ENCODE results near the gene NKAIN4.

The NKAIN4 gene

GRCh38 chr20:63288581-63289251 lies 34.5 kb upstream of the NKAIN4 start:
- DNase-seq (ENCODE audit: low read depth), result no peak

DNA sequence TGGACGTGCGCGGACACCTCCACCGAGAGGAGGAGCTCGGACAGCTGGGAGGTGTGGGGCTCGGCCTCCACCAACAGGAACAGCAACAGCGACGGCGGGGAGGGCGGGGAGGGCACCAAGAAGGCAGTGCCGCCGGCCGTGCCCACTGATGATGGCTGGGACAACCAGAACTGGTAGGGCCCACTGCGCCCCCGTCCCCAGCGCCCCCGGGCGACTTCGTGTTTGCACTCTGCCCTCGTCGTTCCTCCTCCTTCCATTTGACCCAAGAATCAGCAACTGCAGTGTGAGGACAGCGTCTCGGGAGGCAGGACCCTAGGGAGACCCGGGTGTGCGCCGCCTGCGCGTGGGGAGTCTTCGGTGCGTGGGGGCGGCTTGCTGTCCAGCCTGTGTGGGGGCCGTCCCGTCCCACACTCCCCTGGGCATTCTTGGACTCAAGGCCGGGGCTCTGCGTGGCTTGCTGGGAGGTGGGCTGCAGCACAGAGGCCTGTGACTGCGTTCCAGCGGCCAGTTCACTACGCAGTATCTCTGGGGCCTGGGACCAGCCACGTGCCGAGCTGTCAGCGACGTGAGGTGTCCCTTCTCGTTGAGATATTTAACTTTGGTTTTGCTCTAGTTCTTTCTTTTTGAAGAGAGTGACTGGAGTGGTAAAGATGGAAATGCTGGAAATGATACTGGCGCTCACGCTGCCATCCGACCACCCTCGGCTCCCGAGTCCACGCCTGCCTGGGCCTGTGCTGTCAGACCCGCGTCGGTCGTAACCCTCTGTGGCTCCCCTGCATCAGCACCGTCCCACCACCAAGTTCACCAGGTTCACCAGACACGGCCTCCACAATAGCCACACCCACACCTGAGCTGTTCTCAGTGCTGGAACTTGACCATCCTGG lies 33.7 kb upstream of the NKAIN4 start:
- no peak for DNase-seq (ENCODE audit: low read depth)

- no peak for DNase-seq (ENCODE audit: low read depth)
Observed at GRCh38 chr20:63286781-63287696, 32.8 kb upstream of the NKAIN4 start.

- DNase-seq (ENCODE audit: low read depth), result no peak
Observed at GRCh38 chr20:63285636-63286615, 31.7 kb upstream of the NKAIN4 start.

DNA sequence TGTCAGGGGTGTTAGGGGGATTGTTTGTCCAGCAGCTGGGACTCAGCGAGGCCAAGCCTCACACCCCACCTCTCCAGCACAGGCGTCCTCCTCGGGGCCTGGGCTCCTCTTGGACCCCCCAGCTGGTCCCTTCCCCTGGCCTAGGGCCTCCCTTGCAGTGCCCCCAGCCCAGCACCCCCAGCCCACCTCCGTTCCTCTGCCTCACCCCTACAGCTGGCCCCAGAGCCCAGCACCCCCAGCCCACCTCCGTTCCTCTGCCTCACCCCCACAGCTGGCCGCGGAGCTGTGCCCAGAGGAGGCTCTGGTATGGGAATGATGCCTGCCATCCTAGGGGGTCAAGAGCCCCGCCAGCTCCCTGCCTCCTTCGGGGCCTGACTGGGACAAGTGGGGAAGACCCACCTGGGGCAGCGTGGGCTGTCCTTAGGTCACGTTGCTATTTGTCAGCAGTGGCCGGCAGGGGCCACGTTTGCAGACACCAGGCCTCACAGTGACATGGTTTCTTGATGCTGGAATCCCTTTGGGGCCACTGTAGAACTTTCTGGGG lies 30.8 kb upstream of the NKAIN4 start:
- DNase-seq (ENCODE audit: low read depth), result no peak

DNA sequence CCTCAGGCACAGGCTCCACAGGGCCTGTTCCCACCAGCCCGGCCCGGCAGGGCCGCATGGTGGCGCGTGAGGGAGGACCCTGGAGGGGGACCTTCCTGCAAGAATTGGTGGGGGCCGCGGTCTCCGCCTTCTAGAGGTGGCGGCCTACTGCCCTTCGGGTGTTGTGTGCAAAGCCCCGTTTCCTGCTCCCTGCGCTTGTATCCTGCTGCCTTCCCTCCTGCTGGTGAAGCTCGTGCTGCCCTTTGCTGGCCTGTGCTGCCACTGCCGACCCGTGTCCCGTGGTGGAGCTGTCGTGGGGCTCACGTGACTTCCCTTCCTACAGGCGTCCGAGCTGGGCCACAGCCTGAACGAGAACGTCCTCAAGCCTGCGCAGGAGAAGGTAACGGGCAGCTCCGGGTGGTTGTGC lies 30.3 kb upstream of the NKAIN4 start:
- no peak for DNase-seq (ENCODE audit: low read depth)

GRCh38 chr20:63284083-63284440 lies 29.8 kb upstream of the NKAIN4 start:
- no peak for DNase-seq (ENCODE audit: low read depth)

- DNase-seq (ENCODE audit: low read depth), result no peak
Observed at GRCh38 chr20:63283397-63284082, 29.3 kb upstream of the NKAIN4 start.

DNA sequence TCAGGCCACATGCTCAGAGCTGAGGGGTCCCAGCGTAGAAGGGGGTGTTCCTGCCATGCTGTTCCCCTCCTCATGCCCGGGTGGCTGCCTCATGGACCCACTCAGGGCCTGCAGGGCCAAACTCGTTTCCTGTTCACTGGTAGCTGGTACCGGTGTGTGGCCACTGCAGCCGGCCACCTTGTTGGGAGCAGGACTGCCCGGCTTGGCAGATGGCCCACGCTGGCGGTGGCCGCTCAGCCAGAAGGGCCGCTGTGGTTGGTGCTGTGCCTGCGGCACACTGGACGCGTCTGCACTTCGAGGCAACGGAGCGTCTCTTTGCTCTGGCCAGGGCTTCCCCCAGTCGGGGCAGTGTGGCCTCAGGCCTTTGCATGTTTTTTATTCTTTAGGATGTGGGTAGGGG lies 28.7 kb upstream of the NKAIN4 start:
- no peak for DNase-seq (ENCODE audit: low read depth)

DNA sequence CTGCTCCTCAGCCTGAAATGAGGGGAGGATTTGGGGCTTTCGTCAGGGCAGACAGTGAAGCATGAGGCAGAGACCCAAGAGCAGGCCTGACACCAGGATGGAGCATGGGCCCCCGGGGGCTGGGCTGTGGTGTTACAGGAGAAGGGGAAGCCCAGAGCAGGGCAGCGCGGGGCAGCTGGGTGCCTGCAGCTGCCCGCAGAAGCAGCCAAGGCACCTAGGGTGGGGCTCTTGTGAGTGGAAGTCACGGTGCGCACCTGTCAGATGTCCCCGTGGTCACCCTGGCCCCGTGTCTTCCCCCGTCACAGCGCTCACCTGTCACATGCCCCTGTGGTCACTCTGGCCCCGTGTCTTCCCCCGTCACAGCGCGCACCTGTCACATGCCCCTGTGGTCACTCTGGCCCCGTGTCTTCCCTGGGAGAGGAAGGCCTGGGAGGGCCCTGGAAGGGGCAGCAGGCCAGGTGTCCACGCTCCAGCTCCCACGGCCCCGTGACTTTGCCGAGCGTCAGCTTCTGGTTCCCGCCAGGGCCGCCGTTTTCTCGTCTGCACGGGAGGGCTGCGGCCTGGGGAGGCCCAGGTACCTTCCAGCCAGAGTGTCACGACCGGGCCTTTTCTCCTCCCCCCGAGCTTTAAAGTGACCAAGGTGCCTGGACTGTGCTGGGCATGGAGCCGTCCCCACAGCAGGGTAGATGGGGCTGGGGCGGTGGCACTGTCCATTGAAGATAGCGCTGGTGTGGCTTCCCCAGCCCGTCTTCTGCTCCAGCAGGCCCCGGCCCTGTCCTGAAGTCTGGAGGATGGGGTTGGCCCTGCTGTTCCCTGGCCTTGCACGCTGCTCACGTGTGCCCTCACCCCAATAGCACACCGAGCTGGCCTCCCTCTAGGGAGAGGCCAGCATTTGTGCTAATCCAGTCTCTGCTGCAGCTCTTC lies 27.7 kb upstream of the NKAIN4 start:
- no peak for DNase-seq (ENCODE audit: low read depth)

GRCh38 chr20:63280929-63281545 lies 26.8 kb upstream of the NKAIN4 start:
- no peak for DNase-seq (ENCODE audit: low read depth)

DNA sequence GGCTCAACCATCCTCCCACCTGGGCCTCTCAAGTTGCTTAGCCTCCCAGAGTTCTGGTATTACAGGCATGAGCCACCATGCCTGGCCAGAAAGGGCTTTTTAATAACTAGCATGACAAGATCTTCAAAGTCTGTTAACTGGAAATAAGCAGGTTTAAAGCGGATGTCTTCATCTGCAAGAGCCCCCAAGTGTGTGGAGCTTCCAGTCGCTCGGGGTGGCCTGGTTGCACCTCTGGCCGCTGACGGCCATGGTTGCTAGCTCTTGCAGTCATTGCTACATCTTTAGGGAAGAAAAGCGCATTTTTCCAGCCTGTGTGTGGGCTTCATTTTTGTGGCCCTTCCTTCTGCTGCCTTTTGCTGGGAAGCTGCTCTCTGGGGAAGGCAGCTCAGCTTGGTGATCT lies 26.1 kb upstream of the NKAIN4 start:
- DNase-seq (ENCODE audit: low read depth), result no peak

DNA sequence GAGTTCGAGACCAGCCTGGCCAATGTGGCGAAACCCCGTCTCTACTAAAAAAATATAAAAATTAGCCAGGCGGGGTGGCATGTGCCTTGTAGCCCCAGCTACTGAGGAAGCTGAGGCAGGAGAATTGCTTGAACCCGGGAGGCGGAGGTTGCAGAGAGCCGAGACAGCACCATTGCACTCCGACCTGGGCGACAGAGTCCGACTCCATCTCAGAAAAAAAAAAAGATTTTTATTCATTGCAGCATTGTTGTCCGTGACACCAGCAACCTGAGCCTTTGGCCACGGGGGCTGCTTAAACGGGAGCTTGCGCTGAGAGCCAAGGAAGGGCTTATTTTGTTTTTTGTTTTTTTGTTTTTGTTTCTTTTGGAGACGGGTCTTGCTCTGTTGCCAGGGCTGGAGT lies 25.7 kb upstream of the NKAIN4 start:
- DNase-seq (ENCODE audit: low read depth), result no peak

DNA sequence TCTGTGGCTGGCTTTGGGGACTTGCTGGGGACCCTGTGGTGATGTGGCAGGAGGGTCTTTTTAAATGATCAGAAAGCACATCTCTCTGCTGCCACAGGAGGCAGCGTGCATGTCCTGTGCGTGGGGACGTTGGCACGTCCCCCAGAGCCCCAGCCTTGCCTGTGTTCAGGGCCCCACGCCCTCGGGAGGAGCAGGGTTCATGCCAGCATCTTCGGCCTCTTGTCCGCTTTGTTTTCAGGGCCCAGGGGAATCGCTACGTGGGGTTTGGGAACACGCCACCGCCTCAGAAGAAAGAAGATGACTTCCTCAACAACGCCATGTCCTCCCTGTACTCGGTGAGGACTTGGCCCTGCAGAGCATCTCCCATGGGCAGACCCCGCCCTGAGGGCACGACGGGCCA lies 24.4 kb upstream of the NKAIN4 start:
- DNase-seq (ENCODE audit: low read depth), result no peak

DNA sequence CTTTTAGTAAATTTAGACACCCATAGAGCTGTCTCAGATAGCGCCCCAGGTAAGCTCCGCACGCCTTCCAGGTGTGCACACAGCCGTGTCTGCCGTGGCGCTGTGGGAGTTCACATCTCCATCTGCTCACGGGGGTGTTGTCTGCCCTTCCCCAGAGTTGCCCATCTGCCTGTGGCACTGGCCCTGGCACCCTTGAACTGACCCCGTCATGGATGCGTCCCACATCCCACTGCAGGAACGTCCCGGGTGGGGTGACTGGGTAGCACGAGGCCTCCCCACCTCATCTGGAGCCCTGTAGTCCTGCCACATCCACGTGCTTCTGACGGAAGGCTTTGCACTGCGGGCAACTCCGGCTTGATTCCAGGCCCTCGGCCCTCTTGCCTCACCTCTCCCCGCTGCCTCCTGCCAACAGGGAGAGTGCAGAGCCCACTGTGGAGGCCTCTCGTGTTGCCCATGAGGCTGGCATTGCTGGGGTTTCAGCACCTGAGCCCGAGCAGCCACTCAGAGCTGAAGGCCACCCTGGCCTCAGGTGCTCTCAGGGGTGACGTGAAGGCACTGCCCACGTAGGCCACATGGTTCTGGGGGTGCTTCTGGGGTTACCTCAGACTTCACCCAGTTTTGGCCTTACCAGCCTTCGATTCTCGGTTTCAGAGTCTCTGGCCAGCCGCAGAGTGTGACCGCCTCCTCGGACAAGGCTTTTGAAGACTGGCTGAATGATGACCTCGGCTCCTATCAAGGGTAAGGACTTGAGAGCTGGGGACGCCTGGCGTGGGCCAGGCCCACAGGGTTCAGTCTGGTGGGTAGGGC lies 23.4 kb upstream of the NKAIN4 start:
- no peak for DNase-seq (ENCODE audit: low read depth)

DNA sequence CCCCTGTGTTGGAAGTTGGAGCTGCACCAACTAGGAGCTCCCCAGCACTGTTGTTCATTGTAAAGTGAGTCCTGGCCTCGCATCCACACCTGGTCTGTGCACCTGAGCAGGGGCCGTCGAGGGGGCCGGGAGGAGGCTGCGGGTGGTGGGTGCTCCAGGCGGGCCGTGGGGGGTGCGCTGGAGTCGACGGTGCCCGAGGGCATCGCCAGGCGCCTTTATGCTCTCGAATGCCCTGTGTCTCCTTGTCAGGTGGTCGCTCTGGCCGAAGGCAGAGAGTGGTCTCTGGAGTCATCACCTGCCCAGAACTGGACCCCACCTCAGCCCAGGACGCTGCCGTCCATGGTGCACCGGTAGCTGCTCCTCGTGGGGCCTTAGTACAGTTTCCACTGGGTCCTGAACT lies 22.7 kb upstream of the NKAIN4 start:
- DNase-seq (ENCODE audit: low read depth), result no peak

- no peak for DNase-seq (ENCODE audit: low read depth)
Observed at GRCh38 chr20:63275825-63276224, 21.6 kb upstream of the NKAIN4 start.

Measured in HS-5 (cell line).